Neural cell (in vitro differentiated cells): ENCODE results near the gene GPR26. TPM values are rescaled to one million over a fixed set of nuclear protein-coding genes. Genes with fewer than 3 reads are reported as not detected.

ENCODE experiments used
- H2AFZ ChIP-seq: fragments of 200-600, 300-800 bp; sonication (generic), shearing (Covaris generic); 2 replicates; pipeline ENCODE4 v1.6.0; 2014; ENCODE audit warnings: low read depth, mild to moderate bottlenecking, antibody characterized with exemption, low read length, moderate library complexity
- H3F3A ChIP-seq: fragments of 200-600 bp; shearing (Covaris generic); 2 replicates; pipeline ENCODE4 v1.6.1; 2016; ENCODE audit warnings: mild to moderate bottlenecking, moderate library complexity, mixed read lengths, antibody characterized with exemption, low read length; ENCODE audit not compliant: insufficient read depth, poor library complexity, severe bottlenecking
- H3K27ac ChIP-seq: fragments of 200-600, 300-800 bp; sonication (generic), shearing (Covaris generic); 2 replicates; pipeline ENCODE4 v1.5.1; 2014; ENCODE audit warnings: mild to moderate bottlenecking, low read length, moderate library complexity
- H3K27me3 ChIP-seq: fragments of 300-800, 200-600 bp; sonication (generic), shearing (Covaris generic); 2 replicates; pipeline ENCODE4 v1.6.0; 2014; ENCODE audit warnings: mild to moderate bottlenecking, low read depth, low read length, moderate library complexity; ENCODE audit not compliant: insufficient read depth
- H3K36me3 ChIP-seq: fragments of 300-800, 200-600 bp; sonication (generic), shearing (Covaris generic); 2 replicates; pipeline ENCODE4 v1.5.1; 2014; ENCODE audit warnings: mild to moderate bottlenecking, antibody characterized with exemption, low read length, moderate library complexity; ENCODE audit not compliant: insufficient read depth
- H3K4me2 ChIP-seq: fragments of 300-800, 200-600 bp; sonication (generic), shearing (Covaris generic); 2 replicates; pipeline ENCODE4 v1.6.0; 2014; ENCODE audit warnings: mild to moderate bottlenecking, low read length
- H3K4me3 ChIP-seq: fragments of 300-800, 200-600 bp; sonication (generic), shearing (Covaris generic); 2 replicates; pipeline ENCODE4 v1.5.1; 2014; ENCODE audit warnings: mild to moderate bottlenecking, low read length, moderate library complexity
- H3K79me2 ChIP-seq: fragments of 200-600 bp; shearing (Covaris generic); replicated peaks from 2 replicates; pipeline ENCODE4 v1.6.0; 2014; ENCODE audit warnings: mild to moderate bottlenecking, low read length, moderate library complexity; ENCODE audit not compliant: insufficient read depth
- H3K9ac ChIP-seq: fragments of 300-800, 200-600 bp; sonication (generic), shearing (Covaris generic); 2 replicates; pipeline ENCODE4 v1.6.1; 2016; ENCODE audit warnings: mild to moderate bottlenecking, low read length, mixed read lengths
- H3K9me2 ChIP-seq: fragments of 200-600 bp; shearing (Covaris generic); 2 replicates; pipeline ENCODE4 v1.6.1; 2016; ENCODE audit warnings: mild to moderate bottlenecking, low read length, mixed read lengths; ENCODE audit not compliant: insufficient read depth
- H3K9me3 ChIP-seq: fragments of 200-600, 300-800 bp; sonication (generic), shearing (Covaris generic); 2 replicates; pipeline ENCODE4 v1.6.1; 2016; ENCODE audit warnings: mild to moderate bottlenecking, mixed run types, low read length, moderate library complexity, mixed read lengths
- H4K20me1 ChIP-seq: fragments of 200-600 bp; shearing (Covaris generic); 2 replicates; pipeline ENCODE4 v1.6.1; 2016; ENCODE audit warnings: mild to moderate bottlenecking, mixed run types; ENCODE audit not compliant: insufficient read depth
- EP300 ChIP-seq: fragments of 450-650 bp; conservative IDR thresholded peaks from 2 replicates; pipeline ENCODE4 v1.6.1; 2014; ENCODE audit warnings: antibody characterized with exemption, mild to moderate bottlenecking, moderate library complexity; ENCODE audit not compliant: poor library complexity, severe bottlenecking
- EZH2 ChIP-seq: fragments of 200-600, 300-800 bp; shearing (Covaris generic), sonication (generic); IDR thresholded peaks from 2 replicates; pipeline ENCODE4 v1.6.1; 2014; ENCODE audit warnings: antibody characterized with exemption, low read length, borderline replicate concordance, mild to moderate bottlenecking; ENCODE audit not compliant: insufficient read depth, poor library complexity, severe bottlenecking
- MXI1 ChIP-seq: fragments of 450-650 bp; conservative IDR thresholded peaks from 2 replicates; pipeline ENCODE4 v1.6.1; 2014; ENCODE audit warnings: antibody characterized with exemption, mild to moderate bottlenecking; ENCODE audit not compliant: poor library complexity, severe bottlenecking
- POLR2AphosphoS5 ChIP-seq: IDR thresholded peaks from 2 replicates; pipeline ENCODE4 v1.6.1; 2012
- RAD21 ChIP-seq: fragments of 450-650 bp; conservative IDR thresholded peaks from 2 replicates; pipeline ENCODE4 v1.6.1; 2014; ENCODE audit warnings: antibody characterized with exemption, mild to moderate bottlenecking, moderate library complexity
- REST ChIP-seq: IDR thresholded peaks from 2 replicates; pipeline ENCODE4 v1.6.1; 2012; ENCODE audit warnings: borderline replicate concordance
- SMC3 ChIP-seq: fragments of 450-650 bp; conservative IDR thresholded peaks from 2 replicates; pipeline ENCODE4 v1.6.1; 2014; ENCODE audit warnings: antibody characterized with exemption, mild to moderate bottlenecking, moderate library complexity; ENCODE audit not compliant: poor library complexity
- TAF1 ChIP-seq: IDR thresholded peaks from 2 replicates; pipeline ENCODE4 v1.6.1; 2012; ENCODE audit warnings: low read depth
- polyA plus RNA-seq: library from polyadenylated mRNA; depleted of rRNA; stranded (reverse); fragments of >200 nt; gene quantifications from 2 replicates; pipeline ENCODE4 v1.2.3, GENCODE V29; 2014
- TF ChIP-seq, protein P1 (sequence below): fragments of 450-650 bp; IDR thresholded peaks from 2 replicates; pipeline ENCODE4 v1.5.1; 2014; ENCODE audit warnings: antibody characterized with exemption, mild to moderate bottlenecking, moderate library complexity; ENCODE audit not compliant: poor library complexity, severe bottlenecking

Gene GPR26
- polyA plus RNA-seq, 1 donor from 2014 or later, result 8.1 TPM

GRCh38 chr10:123677556-123677955, 11.4 kb downstream of the GPR26 start:
- Histone ChIP-seq H3K27ac (no peak overlapping the region), H3K9ac (no peak overlapping the region), H3K4me2 (no peak overlapping the region), H3K9me3 (no peaks in the 10 kb centered on the region), H3K36me3 (no peaks in the 10 kb centered on the region), H2AFZ (no peak overlapping the region), H3K27me3 (no peaks in the 10 kb centered on the region), H3K4me3 (no peak overlapping the region), H3K79me2 (no peaks in the 10 kb centered on the region), H3K9me2 (no peaks in the 10 kb centered on the region), H4K20me1 (no peaks in the 10 kb centered on the region), H3F3A (no peaks in the 10 kb centered on the region)
- TF ChIP-seq, protein P1, sequence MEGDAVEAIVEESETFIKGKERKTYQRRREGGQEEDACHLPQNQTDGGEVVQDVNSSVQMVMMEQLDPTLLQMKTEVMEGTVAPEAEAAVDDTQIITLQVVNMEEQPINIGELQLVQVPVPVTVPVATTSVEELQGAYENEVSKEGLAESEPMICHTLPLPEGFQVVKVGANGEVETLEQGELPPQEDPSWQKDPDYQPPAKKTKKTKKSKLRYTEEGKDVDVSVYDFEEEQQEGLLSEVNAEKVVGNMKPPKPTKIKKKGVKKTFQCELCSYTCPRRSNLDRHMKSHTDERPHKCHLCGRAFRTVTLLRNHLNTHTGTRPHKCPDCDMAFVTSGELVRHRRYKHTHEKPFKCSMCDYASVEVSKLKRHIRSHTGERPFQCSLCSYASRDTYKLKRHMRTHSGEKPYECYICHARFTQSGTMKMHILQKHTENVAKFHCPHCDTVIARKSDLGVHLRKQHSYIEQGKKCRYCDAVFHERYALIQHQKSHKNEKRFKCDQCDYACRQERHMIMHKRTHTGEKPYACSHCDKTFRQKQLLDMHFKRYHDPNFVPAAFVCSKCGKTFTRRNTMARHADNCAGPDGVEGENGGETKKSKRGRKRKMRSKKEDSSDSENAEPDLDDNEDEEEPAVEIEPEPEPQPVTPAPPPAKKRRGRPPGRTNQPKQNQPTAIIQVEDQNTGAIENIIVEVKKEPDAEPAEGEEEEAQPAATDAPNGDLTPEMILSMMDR, result no peak
- no peak for TF ChIP-seq MXI1
- TF ChIP-seq EP300, result no peak
- no peak for TF ChIP-seq RAD21
- no peak for TF ChIP-seq EZH2
- TF ChIP-seq POLR2AphosphoS5, result no peak
- TF ChIP-seq SMC3, result no peak
- TF ChIP-seq TAF1, result no peak
- no peak for TF ChIP-seq REST

GRCh38 chr10:123678376-123678775, 12.2 kb downstream of the GPR26 start:
- no peaks in the 10 kb centered on the region for H4K20me1 ChIP-seq
- no peak overlapping the region for H3K4me3 ChIP-seq
- H3K27ac ChIP-seq, result no peak overlapping the region
- TF ChIP-seq SMC3 (no peak), EZH2 (no peak), REST (no peak), TAF1 (no peak), EP300 (no peak), RAD21 (no peak), POLR2AphosphoS5 (no peak), MXI1 (no peak)
- TF ChIP-seq, protein P1, result no peak
- no peaks in the 10 kb centered on the region for H3K79me2 ChIP-seq
- no peaks in the 10 kb centered on the region for H3K9me3 ChIP-seq
- H3K9me2 ChIP-seq, result no peaks in the 10 kb centered on the region
- H3K27me3 ChIP-seq, result no peaks in the 10 kb centered on the region
- H2AFZ ChIP-seq, result no peak overlapping the region
- no peaks in the 10 kb centered on the region for H3F3A ChIP-seq
- H3K36me3 ChIP-seq, result no peaks in the 10 kb centered on the region
- no peak overlapping the region for H3K9ac ChIP-seq
- no peak overlapping the region for H3K4me2 ChIP-seq
